GM12864 (cell line): Measurements from ENCODE around the gene ZMYM3.
"Not testable (repeated sequence)": the region's sequence is repeated elsewhere in the genome, so short reads cannot be mapped to it uniquely, and the experiment has no call there.

Experiments used
- DNase-seq: peaks from one replicate; pipeline ENCODE4 v3.0.0-alpha.2; 2011; ENCODE audit warnings: low read depth
- H3K4me3 ChIP-seq: 2 replicates; pipeline ENCODE4 v1.5.1; 2011; ENCODE audit warnings: mild to moderate bottlenecking, low read depth, low read length, control low read depth
- CTCF ChIP-seq: IDR thresholded peaks from 2 replicates; pipeline ENCODE4 v1.5.1; 2011; ENCODE audit warnings: low read depth, mild to moderate bottlenecking, moderate library complexity, low read length, control low read depth, inconsistent platforms; ENCODE audit errors: missing control alignments

ZMYM3 gene

DNA sequence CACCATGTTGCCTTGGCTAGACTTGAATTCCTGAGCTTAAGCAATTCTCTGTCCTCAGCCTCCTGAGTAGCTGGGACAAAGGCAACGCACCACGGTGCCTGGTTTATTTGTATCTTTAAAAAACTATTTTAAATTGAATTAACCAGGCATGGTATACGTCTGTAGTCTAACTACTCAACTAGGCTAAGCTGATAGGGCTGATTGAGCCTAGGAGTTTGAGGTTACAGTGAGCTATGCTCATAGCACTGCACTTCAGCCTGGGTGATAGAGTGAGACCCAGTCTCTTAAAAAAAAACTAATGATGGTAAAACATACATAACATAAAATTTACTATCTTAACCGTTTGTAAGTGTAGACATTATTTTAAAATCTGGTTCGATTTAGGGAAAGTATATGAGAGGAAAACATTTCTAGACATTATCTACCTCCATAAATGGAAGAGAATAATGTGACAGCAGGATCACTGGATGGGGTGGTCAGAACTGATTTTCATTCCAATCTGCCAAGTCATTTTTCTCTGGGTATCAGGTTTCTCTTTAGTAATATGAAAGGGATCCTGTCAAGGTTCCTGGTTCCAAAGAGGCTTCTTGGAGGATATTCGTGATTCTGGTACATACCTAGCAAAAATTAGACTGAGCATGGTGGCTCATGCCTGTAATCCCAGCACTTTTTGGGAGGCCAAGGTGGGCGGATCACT is 38.9 kb upstream of the ZMYM3 start:
- TF ChIP-seq CTCF, result no peak
- no peak for DNase-seq
- no peak overlapping the region for H3K4me3 ChIP-seq

DNA sequence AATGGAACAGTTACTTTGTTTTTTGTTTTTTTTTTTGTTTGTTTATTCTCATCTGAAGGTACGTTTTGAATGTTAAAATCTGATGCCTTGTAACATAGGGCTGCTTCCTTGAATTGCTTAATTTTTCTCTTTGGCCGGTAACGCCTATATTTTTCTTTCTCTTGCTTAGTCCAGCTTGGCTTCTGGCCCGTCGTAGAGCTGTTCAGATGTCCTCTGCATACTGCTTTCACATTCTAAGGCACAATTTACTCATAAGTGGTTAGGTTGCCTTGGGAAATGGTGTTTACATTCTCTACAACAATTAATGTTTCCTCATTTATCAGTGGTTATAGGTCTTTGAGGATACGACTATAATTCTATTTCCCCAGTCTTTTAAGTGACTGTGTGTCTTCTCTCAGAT is 37.4 kb upstream of the ZMYM3 start:
- TF ChIP-seq CTCF, result no peak
- no peak for DNase-seq
- H3K4me3 ChIP-seq, result no peak overlapping the region

GRCh38 chrX:71285929-71286328 is 32.0 kb upstream of the ZMYM3 start:
- peak overlapping the region; percentile 94; the same call in 1 of the 2 replicates for H3K4me3 ChIP-seq
- TF ChIP-seq CTCF, result no peak

GRCh38 chrX:71283403-71284143 is 29.6 kb upstream of the ZMYM3 start, which contains the start of gene NONO:
Gene NONO (plus strand): TSS chrX:71283635. CDS start chrX:71290638, 7,003 bp downstream.
- peak within 1 kb of the TSS; percentile 94 for H3K4me3 ChIP-seq
- peak; percentile 4 for TF ChIP-seq CTCF
- DNase-seq, result peak; percentile 99

More at GRCh38 chrX:71285929-71286328, 32.0 kb upstream of the ZMYM3 start:
- DNase-seq, result no peak

DNA sequence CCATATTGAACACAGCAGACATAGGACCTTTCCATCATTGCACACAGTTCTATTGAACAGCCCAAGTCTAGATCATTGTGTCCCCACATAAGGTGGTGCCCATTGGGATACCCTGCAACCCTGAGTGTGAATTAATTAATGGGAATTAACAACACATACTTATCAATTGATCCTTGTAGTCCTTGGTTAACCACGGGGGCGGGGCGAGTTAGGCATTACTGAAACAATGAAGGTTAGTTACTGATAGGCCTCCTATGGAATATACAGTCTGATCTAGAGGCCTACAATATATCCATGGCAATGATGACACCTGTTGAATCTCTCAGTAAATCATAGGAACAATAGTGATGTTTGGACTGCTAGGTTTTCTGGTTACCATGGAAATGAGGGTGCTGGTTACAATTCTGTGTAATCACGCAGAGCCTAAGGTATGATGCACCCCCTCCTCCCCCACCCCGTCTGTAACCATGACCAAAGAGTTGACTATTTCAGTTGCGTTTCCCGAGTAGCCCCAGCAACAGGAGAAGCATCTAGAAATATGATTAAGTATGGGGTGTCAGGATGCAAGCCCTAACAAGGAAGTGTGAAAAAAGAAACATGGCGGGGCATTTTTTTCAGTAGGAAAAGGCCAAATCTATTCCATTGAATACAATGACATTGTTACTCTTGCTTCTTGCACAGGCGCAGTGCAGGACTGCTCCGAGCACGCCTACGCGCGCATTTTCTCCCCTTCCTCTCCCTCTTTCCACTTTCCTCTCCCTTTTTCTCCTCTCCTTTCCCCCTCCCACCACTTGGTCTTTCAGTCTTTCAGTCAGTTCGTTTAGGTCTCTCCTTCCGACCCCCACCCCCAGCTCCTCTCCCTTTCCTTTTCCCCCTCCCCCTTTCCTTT is 28.8 kb upstream of the ZMYM3 start:
- DNase-seq, result peak; percentile 21
- no peak for TF ChIP-seq CTCF
- peak overlapping the region; percentile 48 for H3K4me3 ChIP-seq

- DNase-seq, H3K4me3 ChIP-seq: not testable (repeated sequence)
These were observed 27.4 kb upstream of the ZMYM3 start for GRCh38 chrX:71281300-71281699.

DNA sequence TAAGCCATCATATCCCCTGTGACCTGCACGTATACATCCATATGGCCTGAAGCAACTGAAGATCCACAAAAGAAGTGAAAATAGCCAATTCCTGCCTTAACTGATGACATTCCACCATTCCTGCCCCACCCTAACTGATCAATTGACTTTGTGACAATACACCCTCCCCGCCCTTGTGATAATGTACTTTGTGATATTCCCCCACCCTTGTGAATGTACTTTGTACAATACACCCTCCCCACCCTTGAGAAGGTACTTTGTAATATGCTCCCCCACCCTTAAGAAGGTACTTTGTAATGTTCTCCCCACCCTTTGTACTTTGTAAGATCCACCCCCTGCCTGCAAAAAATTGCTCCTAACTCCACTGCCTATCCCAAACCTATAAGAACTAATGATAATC is 18.4 kb upstream of the ZMYM3 start:
- not testable (repeated sequence) for DNase-seq, H3K4me3 ChIP-seq
